ENCODE measurements around the gene CHMP4A. TPM values are rescaled to one million over a fixed set of nuclear protein-coding genes. Genes with fewer than 3 reads are reported as not detected.
"Not testable (repeated sequence)": the region's sequence is repeated elsewhere in the genome, so short reads cannot be mapped to it uniquely, and the experiment has no call there.

Gene CHMP4A
- polyA plus RNA-seq, 1 experiment, result 36.3 TPM

DNA sequence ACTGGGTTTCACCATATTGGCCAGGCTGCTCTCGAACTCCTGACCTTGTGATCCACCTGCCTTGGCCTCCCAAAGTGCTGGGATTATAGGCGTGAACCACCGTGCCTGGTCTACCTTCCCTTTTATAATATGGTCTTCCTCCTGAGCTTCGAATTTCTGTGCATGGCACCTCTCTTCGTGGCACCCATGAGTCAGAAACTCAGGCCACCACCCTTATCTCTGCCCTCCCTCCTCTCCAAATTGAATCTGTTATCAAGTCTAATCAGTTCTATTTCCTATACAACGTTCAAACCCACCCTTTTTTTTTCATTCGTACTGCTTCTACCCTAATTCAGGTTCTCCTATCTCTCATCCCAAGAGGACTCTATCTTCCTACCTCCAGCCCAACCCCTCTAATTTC lies 34.1 kb upstream of the CHMP4A start:
- POLR2A ChIA-PET, result no interaction called here

DNA sequence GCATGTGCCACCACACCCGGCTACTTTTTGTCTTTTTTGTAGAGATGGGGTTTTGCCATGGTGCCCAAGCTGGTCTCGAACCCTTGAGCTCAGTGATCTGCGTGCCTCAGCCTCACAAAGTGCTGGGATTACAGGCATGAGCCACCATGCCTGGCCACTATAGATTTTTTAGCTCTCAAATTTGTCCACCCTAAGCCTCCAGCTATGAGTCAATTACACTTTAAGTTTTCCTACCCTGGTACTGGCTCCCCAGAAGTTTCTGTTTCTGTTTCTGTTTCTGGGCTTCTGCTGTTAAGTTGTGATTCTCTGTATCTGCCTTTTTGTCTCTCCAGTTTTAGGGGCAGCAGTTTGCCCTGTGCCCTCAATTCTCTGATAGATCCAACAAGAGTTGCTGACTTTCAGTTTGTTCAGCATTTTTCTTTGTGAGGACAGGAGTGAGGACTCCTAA lies 33.5 kb upstream of the CHMP4A start:
- ChIA-PET POLR2A (no interaction called here), CTCF (interaction anchor here (0.9 to 11.1 kb wide), 6 partner anchors 24 to 186 kb away, joined by 3 to 205 read pairs (median 5); partner anchors contain the start of genes DHRS1, NOP9 and RABGGTA)
- Histone ChIP-seq H3K36me3 (ENCODE audit: control insufficient read depth, insufficient read depth, low read length) (no peaks in the 10 kb centered on the region; the same call in 1 of the 2 replicates), H3K4me3 (ENCODE audit: low read depth, low read length) (no peak overlapping the region), H3K27me3 (ENCODE audit: control insufficient read depth, insufficient read depth, low read length) (no peaks in the 10 kb centered on the region)
- DNase-seq (ENCODE audit: low read depth), result no peak
- TF ChIP-seq, protein P1, sequence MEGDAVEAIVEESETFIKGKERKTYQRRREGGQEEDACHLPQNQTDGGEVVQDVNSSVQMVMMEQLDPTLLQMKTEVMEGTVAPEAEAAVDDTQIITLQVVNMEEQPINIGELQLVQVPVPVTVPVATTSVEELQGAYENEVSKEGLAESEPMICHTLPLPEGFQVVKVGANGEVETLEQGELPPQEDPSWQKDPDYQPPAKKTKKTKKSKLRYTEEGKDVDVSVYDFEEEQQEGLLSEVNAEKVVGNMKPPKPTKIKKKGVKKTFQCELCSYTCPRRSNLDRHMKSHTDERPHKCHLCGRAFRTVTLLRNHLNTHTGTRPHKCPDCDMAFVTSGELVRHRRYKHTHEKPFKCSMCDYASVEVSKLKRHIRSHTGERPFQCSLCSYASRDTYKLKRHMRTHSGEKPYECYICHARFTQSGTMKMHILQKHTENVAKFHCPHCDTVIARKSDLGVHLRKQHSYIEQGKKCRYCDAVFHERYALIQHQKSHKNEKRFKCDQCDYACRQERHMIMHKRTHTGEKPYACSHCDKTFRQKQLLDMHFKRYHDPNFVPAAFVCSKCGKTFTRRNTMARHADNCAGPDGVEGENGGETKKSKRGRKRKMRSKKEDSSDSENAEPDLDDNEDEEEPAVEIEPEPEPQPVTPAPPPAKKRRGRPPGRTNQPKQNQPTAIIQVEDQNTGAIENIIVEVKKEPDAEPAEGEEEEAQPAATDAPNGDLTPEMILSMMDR (IDR thresholded peaks at IDR 0.05; ENCODE audit: insufficient read depth, low read depth, low read length), result no peak

More for the DNA sequence above, 34.1 kb upstream of the CHMP4A start:
- CTCF ChIA-PET, result interaction anchor here (1.0 to 11.1 kb wide), 3 partner anchors 24 to 66 kb away, joined by 4 to 205 read pairs (median 9); partner anchors contain the start of genes DHRS1, NOP9 and RABGGTA
- H3K27me3 ChIP-seq (ENCODE audit: control insufficient read depth, insufficient read depth, low read length), result no peaks in the 10 kb centered on the region
- TF ChIP-seq, protein P1 (IDR thresholded peaks at IDR 0.05; ENCODE audit: insufficient read depth, low read depth, low read length), result no peak
- no peak overlapping the region for H3K4me3 ChIP-seq (ENCODE audit: low read depth, low read length)
- no peak for DNase-seq (ENCODE audit: low read depth)
- H3K36me3 ChIP-seq (ENCODE audit: control insufficient read depth, insufficient read depth, low read length), result no peaks in the 10 kb centered on the region; the same call in 1 of the 2 replicates

- POLR2A ChIA-PET, result not testable (repeated sequence)
Measured at GRCh38 chr14:24245350-24245749, 32.1 kb upstream of the CHMP4A start.

DNA sequence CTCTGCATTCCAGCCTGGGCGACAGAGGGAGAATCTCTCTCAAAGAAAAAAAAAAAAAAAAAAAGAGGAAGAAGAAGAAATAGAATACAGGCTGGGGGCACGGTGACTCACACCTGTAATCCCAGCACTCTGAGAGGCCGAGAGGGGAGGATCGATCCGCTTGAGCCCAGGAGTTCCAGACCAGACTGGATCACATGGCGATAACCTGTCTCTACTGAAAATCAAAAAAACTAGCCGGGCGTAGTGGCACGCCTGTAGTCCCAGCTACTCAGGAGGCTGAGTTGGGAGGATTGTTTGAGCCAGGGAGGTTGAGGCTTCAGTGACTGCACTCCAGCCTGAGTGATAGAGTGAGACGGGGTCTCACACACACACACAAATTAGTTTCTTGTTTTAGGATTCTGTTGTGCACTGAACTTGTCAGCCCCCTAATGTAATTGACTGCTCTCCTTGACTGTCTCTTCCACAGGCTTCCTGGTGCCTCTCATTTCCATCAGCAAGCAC lies 30.1 kb upstream of the CHMP4A start:
- Histone ChIP-seq H3K4me3 (ENCODE audit: low read depth, low read length) (peak overlapping the region; percentile 64), H3K36me3 (ENCODE audit: control insufficient read depth, insufficient read depth, low read length) (peaks cover 18% of the 10 kb centered on the region), H3K27me3 (ENCODE audit: control insufficient read depth, insufficient read depth, low read length) (no peaks in the 10 kb centered on the region)
- ChIA-PET CTCF (interaction anchor here (0.7 to 11.1 kb wide), 29 partner anchors 8 to 193 kb away, joined by 3 to 205 read pairs (median 7); partner anchors contain the start of genes CIDEB, DHRS1, IRF9 and LTB4R), POLR2A (interaction anchor here (0.6 kb wide), 1 partner anchor 28 kb away, joined by 3 read pairs; the partner anchor contains the start of gene MDP1)
- no peak for DNase-seq (ENCODE audit: low read depth)
- TF ChIP-seq, protein P1 (IDR thresholded peaks at IDR 0.05; ENCODE audit: insufficient read depth, low read depth, low read length), result no peak

More at GRCh38 chr14:24245350-24245749, 32.1 kb upstream of the CHMP4A start:
- not testable (repeated sequence) for H3K36me3 ChIP-seq (ENCODE audit: control insufficient read depth, insufficient read depth, low read length); H3K27me3 ChIP-seq (ENCODE audit: control insufficient read depth, insufficient read depth, low read length); H3K4me3 ChIP-seq (ENCODE audit: low read depth, low read length); DNase-seq (ENCODE audit: low read depth)
- CTCF ChIA-PET, result interaction anchor here (0.7 to 11.1 kb wide), 5 partner anchors 8 to 65 kb away, joined by 3 to 205 read pairs (median 4); partner anchors contain the start of genes DHRS1, LTB4R2, NOP9 and RABGGTA

DNA sequence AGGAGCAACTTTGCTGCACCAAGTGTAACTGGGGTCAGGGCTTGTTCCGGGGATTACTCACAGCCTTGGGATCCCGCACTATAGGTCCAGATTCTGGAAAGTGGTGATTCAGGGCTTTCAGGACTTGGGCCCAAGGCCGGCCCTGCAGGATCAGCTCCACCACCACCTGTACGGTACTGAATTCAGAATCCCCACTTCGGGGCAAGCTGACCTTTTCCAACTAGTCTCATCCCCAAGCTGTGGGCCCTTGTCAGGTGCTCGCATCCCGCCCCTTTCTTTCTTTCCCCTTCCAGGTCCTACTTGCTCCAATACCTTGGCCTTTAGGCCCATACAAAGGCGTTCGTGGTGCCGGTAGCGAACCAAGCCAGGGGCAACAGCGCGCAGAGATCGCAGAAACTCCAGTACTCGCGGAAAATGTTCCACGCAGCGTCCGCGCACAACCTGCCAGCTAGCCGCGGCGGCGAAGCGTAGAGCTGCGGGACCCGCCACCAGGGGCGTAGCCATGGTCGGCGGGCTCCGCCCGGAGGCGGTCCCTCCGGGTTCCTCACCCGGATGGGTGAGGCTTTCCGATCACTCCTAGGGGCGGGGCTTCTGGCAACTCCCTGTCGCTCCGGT lies 28.6 kb upstream of the CHMP4A start:
- Histone ChIP-seq H3K4me3 (ENCODE audit: low read depth, low read length) (peak overlapping the region; percentile 64), H3K27me3 (ENCODE audit: control insufficient read depth, insufficient read depth, low read length) (no peaks in the 10 kb centered on the region), H3K36me3 (ENCODE audit: control insufficient read depth, insufficient read depth, low read length) (peaks cover 23% of the 10 kb centered on the region)
- CTCF ChIA-PET, result interaction anchor here (0.6 to 11.1 kb wide), 35 partner anchors 9 to 194 kb away, joined by 3 to 205 read pairs (median 6); partner anchors contain the start of genes CIDEB, DHRS1, GMPR2 and IRF9
- DNase-seq (ENCODE audit: low read depth), result no peak
- TF ChIP-seq, protein P1 (IDR thresholded peaks at IDR 0.05; ENCODE audit: insufficient read depth, low read depth, low read length), result peak; percentile 70
- POLR2A ChIA-PET, result interaction anchor here (0.6 to 0.9 kb wide), 3 partner anchors 51 to 157 kb away, joined by 3 to 8 read pairs (median 3); partner anchors contain the start of gene NYNRIN

Data from BJ (cell line).